Measurements from ENCODE around the gene MCRS1.

The MCRS1 gene

DNA sequence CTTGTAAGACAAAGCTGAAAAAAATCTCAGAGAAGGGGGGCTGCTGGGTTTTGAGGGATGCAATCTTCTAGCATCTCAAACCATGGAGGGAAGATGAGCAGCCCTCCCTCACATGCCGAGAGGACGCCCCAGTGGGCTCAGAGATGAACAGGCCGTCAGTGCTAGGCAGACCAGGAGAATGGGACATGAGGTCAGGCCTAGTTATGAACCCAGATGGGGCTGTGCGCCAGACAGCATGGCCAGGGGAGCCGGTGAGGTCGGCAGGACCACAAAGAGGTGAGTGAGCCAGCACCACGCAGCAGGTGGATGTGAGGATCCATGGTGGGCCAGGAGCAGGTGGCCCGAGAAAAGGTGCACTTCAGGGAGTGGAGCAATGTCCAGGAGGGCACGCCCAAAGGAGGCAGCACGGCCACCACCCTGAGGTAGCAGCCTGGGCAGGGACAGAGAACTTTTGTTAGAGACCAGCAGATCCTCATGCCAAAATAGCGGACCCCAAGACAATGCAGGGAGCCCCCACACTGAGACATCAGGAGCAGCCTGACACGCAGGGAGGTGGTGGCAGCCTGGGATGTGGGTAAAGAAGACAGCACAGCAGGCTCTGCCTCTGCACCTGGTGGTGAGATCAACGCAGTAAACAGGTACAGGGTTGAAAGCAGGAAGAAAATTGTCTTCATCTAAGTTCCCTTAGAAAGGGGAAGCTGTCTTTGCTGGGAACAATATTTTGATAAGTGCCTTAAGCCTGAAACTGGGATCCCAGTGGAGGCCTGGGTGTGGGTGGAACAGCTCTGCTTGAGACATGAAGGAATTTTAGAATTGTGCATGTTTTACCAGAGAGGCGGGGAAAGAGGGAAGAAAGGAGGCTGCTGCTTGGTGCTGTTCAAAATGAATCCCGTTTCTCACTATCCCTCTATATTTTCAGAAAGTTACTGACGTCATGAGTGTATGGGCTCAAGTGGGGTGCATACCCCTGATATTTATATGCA, 17.8 kb upstream of the MCRS1 start:
- Histone ChIP-seq H3K4me3 (ENCODE audit: low read depth, low read length) (no peak overlapping the region), H3K27ac (ENCODE audit: extremely low read depth, low read depth, low read length) (no peak overlapping the region), H3K4me1 (ENCODE audit: control insufficient read depth, insufficient read depth, low read length) (no peaks in the 10 kb centered on the region), H3K36me3 (ENCODE audit: control insufficient read depth in 2 of 2, insufficient read depth in 1 of 2, low read length in 2 of 2) (peaks cover 0 to 20% of the 10 kb centered on the region in 2 experiments; a peak in 2 of 3 replicates), H3K9me3 (ENCODE audit: control insufficient read depth, insufficient read depth, low read depth, low read length) (no peaks in the 10 kb centered on the region)
- ChIA-PET POLR2A (no interaction called here), CTCF (interaction anchor here (0.9 kb wide), 1 partner anchor 98 kb away, joined by 7 read pairs; no protein-coding TSS in a partner anchor)
- TF ChIP-seq ZBTB17 (tag by site-specific recombination; IDR thresholded peaks at IDR 0.05) (no peak), MYNN (tag by site-specific recombination; IDR thresholded peaks at IDR 0.05; ENCODE audit: borderline replicate concordance) (peak; percentile 83)

DNA sequence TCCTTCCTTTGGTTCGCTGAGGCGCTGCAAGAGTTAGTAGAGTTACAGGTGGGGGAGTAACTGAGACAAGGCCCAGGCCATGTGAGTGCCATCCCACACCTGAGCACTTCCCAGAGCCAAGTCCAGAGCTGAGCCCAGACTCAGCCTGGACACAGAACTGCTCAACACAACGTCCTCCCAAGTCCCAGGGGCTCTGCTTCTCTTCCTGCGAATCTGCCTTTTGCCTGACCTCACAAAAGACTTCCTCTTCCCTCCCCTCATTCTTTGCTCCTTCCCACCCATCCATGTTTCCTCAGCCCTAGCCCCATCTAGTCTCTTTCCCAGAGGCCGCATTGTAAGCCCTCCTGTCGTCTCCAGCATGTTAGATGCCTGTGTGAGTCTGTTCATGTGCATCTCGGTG, 16.6 kb upstream of the MCRS1 start:
- TF ChIP-seq ZNF624 (tag by site-specific recombination; IDR thresholded peaks at IDR 0.05): no peak
- TF ChIP-seq ZSCAN30 (tag by site-specific recombination; IDR thresholded peaks at IDR 0.05): no peak
- TF ChIP-seq GLI4 (tag by site-specific recombination; IDR thresholded peaks at IDR 0.05): no peak
- TF ChIP-seq, protein P1, sequence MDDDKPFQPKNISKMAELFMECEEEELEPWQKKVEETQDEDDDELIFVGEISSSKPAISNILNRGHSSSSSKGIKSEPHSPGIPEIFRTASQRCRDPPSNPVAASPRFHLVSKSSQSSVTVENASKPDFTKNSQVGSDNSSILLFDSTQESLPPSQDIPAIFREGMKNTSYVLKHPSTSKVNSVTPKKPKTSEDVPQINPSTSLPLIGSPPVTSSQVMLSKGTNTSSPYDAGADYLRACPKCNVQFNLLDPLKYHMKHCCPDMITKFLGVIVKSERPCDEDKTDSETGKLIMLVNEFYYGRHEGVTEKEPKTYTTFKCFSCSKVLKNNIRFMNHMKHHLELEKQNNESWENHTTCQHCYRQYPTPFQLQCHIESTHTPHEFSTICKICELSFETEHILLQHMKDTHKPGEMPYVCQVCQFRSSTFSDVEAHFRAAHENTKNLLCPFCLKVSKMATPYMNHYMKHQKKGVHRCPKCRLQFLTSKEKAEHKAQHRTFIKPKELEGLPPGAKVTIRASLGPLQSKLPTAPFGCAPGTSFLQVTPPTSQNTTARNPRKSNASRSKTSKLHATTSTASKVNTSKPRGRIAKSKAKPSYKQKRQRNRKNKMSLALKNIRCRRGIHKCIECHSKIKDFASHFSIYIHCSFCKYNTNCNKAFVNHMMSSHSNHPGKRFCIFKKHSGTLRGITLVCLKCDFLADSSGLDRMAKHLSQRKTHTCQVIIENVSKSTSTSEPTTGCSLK (tag by site-specific recombination; IDR thresholded peaks at IDR 0.05): no peak
- TF ChIP-seq, protein P2, sequence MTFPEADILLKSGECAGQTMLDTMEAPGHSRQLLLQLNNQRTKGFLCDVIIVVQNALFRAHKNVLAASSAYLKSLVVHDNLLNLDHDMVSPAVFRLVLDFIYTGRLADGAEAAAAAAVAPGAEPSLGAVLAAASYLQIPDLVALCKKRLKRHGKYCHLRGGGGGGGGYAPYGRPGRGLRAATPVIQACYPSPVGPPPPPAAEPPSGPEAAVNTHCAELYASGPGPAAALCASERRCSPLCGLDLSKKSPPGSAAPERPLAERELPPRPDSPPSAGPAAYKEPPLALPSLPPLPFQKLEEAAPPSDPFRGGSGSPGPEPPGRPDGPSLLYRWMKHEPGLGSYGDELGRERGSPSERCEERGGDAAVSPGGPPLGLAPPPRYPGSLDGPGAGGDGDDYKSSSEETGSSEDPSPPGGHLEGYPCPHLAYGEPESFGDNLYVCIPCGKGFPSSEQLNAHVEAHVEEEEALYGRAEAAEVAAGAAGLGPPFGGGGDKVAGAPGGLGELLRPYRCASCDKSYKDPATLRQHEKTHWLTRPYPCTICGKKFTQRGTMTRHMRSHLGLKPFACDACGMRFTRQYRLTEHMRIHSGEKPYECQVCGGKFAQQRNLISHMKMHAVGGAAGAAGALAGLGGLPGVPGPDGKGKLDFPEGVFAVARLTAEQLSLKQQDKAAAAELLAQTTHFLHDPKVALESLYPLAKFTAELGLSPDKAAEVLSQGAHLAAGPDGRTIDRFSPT (tag by site-specific recombination; IDR thresholded peaks at IDR 0.05): no peak
- no peak for TF ChIP-seq PRDM4 (tag by site-specific recombination; IDR thresholded peaks at IDR 0.05)
- TF ChIP-seq ZNF792 (tag by site-specific recombination; IDR thresholded peaks at IDR 0.05): no peak
- no peak for TF ChIP-seq ZBTB20 (tag by site-specific recombination; IDR thresholded peaks at IDR 0.05)
- TF ChIP-seq, protein P3, sequence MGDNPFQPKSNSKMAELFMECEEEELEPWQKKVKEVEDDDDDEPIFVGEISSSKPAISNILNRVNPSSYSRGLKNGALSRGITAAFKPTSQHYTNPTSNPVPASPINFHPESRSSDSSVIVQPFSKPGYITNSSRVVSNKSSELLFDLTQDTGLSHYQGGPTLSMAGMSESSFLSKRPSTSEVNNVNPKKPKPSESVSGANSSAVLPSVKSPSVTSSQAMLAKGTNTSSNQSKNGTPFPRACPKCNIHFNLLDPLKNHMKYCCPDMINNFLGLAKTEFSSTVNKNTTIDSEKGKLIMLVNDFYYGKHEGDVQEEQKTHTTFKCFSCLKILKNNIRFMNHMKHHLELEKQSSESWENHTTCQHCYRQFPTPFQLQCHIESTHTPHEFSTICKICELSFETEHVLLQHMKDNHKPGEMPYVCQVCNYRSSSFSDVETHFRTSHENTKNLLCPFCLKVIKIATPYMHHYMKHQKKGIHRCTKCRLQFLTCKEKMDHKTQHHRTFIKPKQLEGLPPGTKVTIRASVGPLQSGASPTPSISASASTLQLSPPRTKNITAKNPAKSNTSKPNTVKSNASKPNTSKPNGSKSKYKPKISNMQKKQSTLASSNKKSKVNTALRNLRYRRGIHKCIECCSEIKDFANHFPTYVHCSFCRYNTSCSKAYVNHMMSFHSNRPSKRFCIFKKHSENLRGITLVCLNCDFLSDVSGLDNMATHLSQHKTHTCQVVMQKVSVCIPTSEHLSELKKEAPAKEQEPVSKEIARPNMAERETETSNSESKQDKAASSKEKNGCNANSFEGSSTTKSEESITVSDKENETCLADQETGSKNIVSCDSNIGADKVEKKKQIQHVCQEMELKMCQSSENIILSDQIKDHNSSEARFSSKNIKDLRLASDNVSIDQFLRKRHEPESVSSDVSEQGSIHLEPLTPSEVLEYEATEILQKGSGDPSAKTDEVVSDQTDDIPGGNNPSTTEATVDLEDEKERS (tag by site-specific recombination; IDR thresholded peaks at IDR 0.05): no peak
- TF ChIP-seq ZFP3 (tag by site-specific recombination; IDR thresholded peaks at IDR 0.05; ENCODE audit: low read depth): no peak
- no peaks in the 10 kb centered on the region for H3K4me1 ChIP-seq (ENCODE audit: control insufficient read depth, insufficient read depth, low read length)
- ChIA-PET CTCF (interaction anchor here (0.6 to 2.9 kb wide), 6 partner anchors 30 to 296 kb away, joined by 3 to 15 read pairs (median 4); no protein-coding TSS in a partner anchor), POLR2A (no interaction called here)
- no peak overlapping the region for H3K4me3 ChIP-seq (ENCODE audit: low read depth, low read length)
- H3K9me3 ChIP-seq (ENCODE audit: control insufficient read depth, insufficient read depth, low read depth, low read length): no peaks in the 10 kb centered on the region
- H3K36me3 ChIP-seq (ENCODE audit: control insufficient read depth in 2 of 2, insufficient read depth in 1 of 2, low read length in 2 of 2): peaks cover 0 to 20% of the 10 kb centered on the region in 2 experiments; a peak in 2 of 3 replicates
- H3K27ac ChIP-seq (ENCODE audit: extremely low read depth, low read depth, low read length): no peak overlapping the region
